Hypothalamus (tissue), 51 donors: Measurements from ENCODE around the gene RAB40C.

ENCODE experiments used
- DNase-seq, 51 donors: peaks; one replicate each; lab custom pipeline; 2025; lab: John Stamatoyannopoulos, UW

RAB40C gene

DNA sequence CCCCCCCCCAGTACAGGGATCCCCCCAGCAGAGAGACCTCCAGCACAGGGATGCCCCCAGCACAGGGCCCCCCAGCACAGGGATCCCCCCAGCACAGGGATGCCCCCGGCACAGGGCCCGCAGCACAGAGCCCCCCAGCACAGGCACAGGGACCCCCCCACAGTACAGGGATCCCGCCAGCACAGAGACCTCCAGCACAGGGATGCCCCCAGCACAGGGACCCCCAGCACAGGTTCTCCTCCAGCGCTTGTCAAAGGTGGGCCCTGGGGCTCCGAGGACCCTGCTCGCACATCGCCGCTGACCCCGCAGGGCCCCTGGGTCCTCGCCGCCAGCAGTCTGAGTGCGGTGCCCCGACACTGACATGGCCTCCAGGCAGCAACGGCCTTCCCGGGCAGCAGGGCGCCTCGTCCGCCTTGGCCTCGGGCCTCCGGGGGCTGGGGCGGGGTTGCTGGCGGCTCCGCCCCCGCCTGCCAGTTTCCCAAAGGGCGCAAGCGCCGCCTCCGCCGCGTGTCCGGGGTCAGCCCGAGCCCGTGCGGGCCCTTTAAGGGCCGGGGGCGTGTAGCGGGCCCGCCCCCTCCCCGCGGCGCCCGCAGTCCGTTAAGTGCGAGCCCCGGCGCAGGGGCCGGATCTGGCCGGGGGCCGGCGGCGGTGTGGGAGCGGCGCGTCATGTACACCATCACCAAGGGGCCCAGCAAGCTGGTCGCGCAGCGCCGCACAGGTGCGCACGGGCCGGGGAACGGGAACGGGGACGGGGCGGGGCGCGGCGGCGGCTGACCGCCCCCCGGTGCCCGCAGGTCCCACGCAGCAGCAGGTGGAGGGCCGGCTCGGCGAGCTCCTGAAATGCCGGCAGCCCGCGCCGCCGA lies 51.7 kb downstream of the RAB40C start, which contains the start of gene MCRIP2:
TSS of gene MCRIP2 (plus strand) at position 503 of the 863 bp plus-strand sequence. CDS start at position 667, 164 bp downstream.
- peak in 49 of 51 donors; percentile 8 to 87 (median 73) for DNase-seq

DNA sequence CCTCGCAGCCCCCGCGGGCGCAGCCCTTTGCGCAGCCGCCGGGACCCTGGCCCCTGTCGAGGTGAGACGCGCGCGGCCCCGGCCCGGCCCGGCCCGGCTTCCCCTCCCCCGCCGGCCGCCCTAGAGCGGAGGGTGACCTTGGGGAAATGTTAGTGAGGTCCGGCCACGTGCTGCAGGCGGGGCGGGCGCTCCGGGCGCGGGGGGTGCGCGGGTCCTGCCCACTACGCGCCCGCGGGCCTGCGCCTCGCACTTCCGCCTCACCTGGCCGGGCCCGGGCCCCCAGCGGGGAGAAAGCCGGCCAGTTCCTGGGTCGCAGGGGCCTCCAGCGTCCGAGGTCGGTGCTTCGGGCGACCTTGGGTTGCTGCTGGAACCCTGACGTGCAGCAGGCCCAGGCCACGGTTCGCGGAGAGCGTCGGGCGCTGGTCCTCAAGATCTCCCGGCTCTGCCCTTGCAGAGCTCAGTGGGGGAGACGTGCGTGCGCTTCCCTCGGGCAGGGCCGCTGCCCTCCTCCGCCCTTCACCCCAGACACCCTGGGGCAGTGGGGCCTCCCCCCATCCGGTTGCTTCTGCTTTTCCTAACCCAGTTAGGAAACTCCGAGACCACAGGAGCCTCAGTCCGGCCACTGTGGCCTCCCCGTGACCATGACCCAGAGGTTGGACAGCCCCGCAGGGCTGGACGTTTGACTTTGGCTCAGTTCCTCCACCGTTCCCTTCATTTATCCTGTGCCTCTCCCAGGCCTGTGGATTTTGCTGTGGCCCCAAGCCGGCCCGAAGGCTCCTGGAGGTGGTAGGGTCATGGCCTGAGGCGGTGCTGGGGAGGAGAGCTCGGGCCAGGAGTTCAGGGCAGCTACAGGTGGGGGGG lies 52.6 kb downstream of the RAB40C start:
- peak in 25 of 51 donors; percentile 5 to 63 (median 37) for DNase-seq

DNA sequence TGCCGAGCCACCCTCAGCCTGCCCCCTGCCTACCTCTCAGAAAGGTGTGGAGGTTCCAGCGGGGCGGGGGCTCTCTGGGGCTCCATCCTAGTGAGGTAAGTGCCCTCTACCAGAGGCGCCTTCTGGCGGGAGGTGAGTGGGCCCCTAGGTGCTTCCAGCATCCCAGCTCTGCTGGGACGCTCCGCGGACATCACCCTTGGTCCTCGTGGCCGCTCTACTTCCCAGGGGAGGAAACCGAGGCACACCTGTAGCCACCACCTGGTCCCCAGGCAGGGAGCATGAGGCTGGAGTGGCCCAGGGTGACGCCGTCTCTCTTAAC lies 53.1 kb downstream of the RAB40C start:
- no peak for DNase-seq

DNA sequence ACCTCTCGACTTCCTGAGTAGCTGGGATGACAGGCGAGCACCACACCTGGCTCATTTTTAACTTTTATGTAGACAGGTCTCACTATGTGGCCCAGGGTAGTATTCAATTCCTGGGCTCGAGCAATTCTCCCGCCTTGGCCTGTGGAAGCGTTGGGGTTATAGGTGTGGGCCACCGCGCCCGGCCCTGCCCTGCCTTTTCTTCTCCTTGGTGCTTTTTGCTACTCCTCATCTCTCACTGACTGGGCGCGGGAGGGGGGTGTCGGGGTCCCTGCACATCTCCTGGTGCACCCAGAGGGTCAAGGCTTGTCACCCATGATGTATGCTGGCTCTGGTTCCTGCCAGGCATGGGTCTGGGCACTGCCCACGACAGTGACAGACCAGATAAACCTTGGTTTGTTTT lies 54.7 kb downstream of the RAB40C start:
- DNase-seq, result no peak

DNA sequence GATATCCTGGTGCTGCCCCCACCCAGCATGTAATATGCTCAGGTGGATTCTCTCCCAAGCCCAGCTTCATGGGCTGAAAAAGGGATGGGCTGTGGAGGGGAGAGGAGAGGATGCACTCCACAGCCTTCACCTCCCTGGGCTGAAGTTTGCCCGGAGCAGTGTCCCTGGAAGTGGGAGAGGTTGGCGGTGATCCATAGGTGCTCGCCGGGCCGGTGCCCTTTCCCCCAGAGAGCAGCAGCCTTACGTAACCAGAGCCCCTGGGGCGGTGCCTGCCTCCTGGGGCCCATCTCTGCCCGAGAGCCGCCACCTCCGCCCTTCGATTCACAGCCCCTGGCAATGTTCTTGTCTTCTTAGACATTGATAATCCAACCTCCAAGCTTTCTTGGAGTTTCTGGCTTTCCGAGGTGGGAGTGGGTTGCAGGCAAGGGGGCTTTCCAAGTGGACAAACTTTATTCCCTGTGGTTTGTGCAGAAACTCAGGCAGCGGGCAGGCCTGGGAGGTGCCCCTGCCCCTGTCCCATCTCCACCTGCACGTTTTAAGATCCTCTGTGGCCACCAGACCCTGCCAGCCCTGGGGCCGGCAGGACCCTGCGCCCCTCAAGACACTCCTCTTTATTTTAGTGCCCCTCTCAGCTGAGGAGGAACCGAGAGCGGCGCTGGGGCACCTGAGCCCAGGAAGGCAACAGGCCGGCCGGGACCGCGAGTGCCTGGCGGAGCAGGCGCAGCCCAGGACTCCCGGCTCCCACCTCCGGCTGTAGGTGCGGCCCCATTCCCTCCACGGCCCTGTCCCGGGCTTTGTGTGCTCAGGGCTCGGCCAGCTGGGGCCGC lies 56.2 kb downstream of the RAB40C start:
- no peak for DNase-seq

DNA sequence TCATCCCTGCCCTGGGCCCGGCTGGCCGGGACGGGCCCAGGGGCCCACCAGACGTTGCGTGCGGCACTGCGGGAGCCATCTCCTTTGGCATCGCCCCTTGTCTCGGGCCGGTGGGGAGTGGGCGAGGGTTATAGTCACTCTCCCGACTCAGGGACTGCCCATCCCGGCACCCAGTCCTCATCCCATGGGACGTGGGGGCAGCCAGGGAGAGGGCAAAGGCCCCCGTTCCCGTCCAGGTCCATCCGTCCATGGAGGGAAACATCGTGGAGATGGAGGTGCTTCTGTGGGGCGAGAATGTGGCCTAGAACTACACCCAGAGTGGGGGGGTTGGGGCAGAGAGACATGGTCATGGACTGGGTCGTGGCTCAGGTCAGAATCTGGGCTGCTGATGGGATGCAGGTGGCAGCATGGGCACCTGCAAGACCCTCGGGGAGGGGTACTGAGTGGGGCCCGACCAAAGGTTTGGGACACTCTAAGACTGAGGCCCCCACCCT lies 56.9 kb downstream of the RAB40C start:
- DNase-seq, result no peak

DNA sequence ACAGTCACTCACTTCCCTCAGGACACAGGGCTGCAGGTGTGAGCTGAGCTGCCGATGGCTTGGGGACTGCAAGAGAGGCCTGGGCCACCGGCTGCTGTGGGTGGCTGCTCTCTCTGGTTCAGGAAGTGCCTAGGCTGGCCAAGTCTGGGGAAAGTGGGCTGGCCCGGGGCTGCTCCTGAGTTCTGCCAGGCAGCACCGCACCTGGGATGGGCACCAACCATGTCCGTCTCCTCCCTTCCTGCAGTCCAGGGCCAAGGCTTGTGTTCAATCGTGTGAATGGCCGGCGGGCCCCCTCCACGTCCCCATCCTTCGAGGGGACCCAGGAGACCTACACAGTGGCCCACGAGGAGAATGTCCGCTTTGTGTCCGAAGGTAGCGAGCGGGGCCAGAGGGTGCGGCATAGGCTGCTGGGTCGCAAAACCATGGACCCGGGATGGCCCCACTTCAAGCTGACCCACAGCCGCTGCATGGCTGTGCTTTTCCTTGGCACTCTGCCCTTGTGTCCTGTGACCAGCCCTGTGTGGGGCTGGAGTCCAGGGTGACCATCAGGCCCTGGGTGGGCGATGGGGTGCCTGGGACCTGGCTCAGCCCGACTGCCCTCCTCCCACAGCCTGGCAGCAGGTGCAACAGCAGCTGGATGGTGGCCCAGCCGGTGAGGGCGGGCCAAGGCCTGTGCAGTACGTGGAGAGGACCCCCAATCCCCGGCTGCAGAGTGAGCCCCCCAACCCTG lies 57.5 kb downstream of the RAB40C start:
- DNase-seq, result peak in 2 of 51 donors; percentile 15 to 18

DNA sequence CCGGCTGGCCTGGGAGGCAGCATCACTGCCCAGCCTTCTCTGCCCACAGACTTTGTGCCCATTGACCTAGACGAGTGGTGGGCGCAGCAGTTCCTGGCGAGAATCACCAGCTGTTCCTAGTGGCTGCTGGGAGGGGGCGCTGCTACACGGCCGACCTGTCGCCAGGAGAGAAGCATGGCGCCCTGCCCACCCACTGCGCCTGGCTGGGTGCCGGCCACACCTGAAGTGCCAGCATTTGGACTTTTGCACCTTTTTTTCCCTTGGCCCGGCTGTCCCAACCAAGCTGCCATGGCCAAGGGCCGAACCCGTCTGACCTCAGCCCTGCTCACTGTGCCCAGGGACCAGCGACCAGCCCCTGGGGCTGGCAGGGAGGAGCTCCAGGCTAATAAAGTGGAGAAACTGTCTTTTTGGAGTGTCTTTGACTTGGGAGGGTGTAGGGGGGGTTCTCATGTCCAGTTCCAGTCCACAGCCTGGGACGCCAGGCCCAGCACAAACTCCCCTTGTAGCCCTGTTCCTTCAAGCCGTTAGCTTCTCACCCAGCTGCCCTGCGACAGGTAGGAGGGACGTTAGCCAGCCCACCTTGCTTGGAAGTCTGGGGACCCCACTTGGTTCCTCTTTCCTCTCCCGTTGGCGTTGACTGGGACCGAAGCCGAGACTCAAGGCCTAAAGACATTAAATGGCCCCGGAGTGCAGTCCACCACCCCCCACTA lies 58.4 kb downstream of the RAB40C start:
- peak in 6 of 51 donors; percentile 11 to 25 (median 22) for DNase-seq

DNA sequence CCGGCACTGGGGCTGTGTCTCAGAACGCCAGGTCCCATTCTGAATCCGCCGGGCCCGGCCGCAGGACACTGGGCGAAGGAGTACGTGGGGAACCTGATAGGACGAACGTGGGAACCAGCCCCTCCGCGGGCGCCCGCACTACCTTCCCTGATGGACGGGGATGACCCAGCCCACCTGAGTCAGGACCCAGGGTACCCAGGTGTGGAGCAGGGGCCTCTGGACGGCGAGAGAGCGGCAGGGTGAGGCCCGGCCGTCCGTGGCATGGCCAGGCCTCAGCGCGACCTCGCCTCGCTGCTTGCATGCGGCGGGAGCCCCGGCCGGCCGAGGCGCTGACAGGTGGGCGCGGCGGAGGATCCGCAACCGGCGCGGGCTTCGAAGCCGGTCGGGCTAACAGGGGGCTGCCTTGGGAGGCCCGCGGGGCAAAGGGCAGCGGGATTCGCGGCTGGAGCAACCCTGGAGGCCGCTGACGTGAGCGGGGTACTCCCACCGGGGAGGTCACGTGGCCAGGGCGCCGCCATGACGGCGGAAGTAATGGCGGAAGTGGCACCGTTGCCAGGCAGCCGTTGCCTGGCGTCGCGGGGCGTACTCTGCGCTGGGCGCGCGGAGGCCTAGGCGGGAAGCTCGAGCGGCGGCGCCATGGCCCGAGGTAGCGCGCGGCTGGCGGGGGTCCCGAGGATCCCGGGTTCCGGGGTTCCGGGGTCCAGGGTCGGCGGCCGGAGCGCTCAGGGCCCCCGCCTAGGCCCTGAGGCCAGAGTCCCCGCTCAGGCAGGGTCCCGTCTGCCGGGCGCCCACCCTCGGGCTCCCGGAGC lies 59.1 kb downstream of the RAB40C start, which contains the start of gene WDR90:
TSS of gene WDR90 (plus strand) at position 585 of the 809 bp plus-strand sequence. CDS start at position 637, 52 bp downstream.
- peak; percentile 39 to 98 (median 89) for DNase-seq

DNA sequence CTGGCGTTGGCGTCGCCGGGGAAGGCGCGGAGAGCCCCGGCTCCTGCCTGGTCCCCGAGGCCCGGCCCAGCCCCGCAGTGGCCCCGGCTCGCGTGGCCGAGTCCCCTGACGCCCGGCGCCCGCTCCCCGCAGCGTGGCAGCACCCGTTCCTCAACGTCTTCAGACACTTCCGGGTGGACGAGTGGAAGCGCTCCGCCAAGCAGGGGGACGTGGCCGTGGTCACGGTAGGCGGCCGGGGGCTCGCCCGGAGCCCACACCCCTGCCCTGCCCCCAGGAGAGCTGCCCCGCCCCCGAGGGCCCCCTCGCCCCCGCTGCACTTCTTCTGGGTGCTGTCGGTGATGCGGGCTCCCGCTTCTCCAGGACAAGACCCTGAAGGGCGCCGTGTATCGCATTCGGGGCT lies 59.8 kb downstream of the RAB40C start:
- no peak for DNase-seq

DNA sequence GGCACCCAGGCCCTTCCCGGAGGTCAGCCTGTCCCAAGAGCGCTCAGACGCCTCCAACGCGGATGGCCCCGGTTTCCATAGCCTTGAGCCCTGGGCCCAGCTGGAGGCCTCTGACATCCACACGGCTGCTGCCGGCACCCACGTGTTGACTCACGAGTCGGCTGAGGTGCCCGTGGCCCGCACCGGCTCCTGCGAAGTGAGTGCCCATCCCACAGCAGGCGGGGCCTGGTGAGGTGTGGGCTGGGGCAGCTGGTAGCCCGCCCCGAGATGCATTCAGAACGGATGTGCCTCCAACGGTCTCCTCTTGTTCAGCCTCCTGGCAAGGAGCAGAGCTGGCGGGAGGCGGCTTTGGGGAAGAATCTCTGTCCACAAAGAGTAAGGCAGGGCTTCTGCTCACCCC lies 62.0 kb downstream of the RAB40C start:
- no peak for DNase-seq

DNA sequence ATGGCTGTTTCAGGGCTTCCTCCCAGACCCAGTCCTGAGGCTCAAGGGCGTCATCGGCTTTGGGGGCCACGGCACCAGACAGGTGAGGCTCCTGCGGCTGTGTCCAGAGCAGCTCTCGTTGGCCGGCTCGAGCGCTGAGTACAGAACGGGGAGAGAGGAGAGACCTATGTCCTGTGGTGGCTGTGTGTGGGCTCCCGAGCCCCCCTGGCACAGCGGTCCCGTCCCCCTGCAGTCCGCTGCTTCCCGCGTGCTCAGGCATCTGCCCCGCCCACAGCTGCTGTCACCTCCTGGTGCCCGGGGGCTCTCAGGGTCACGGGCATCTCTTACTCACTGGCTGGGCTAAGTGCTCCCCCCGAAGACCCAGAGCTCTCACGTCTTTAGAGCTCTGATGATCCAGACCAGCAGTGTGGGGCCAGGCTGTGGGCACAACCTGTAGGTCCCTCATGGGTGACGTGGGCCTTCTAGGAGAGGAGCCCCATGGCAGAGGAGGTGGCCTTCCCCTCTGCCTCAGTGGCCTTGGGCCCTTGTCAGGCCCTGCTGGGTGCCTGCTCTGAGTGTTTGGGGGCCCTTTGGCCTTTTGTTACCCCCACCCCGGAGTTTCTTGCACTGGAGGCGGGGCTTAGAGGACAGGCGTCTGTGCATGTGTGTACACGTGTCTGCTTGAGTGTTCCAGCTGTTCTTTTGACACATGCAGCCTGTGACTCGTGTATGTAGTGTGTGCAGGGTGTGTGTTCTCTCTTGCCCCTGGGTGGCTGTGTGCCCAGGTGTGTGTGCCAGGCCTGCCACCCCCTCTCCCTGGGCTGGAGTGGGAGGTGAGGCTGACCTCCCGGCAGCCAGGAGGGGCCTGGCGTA lies 62.8 kb downstream of the RAB40C start:
- no peak for DNase-seq

DNA sequence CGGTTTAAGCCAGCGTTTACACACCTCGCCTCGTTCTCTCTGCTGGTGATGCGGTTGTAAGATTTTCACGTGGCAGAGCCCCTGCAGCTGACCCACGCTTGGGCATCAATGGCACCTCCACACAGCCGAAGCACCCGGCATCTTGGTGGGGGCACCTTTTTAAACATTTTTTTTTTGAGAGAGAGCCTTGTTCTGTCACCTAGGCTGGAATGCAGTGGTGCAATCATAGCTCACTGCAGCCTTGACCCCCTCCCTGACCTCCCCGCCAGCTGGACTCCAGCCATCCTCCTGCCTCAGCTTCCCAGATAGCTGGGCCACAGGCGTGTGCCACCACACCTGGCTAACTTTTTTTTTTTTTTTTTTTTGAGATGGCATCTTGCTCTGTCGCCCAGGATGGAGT lies 64.2 kb downstream of the RAB40C start:
- DNase-seq, result no peak

DNA sequence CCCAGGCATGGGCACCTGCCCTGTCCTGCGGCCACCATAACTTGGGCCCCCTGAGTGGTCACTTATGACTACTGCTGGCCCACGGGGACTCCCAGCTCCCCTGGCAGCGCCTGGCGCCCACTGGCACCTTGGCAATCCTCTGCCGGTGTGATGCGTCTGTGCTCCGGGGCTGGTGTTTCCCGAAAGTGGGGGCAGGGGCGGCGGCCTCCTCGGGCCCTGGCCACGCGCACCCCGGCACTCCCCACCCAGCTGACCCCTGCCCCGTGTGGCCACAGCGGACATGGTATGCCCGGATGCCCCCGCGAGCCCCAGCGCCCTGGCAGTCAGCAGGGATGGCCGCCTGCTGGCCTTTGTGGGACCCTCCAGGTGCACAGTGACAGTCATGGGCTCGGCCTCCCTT lies 67.6 kb downstream of the RAB40C start:
- no peak for DNase-seq

DNA sequence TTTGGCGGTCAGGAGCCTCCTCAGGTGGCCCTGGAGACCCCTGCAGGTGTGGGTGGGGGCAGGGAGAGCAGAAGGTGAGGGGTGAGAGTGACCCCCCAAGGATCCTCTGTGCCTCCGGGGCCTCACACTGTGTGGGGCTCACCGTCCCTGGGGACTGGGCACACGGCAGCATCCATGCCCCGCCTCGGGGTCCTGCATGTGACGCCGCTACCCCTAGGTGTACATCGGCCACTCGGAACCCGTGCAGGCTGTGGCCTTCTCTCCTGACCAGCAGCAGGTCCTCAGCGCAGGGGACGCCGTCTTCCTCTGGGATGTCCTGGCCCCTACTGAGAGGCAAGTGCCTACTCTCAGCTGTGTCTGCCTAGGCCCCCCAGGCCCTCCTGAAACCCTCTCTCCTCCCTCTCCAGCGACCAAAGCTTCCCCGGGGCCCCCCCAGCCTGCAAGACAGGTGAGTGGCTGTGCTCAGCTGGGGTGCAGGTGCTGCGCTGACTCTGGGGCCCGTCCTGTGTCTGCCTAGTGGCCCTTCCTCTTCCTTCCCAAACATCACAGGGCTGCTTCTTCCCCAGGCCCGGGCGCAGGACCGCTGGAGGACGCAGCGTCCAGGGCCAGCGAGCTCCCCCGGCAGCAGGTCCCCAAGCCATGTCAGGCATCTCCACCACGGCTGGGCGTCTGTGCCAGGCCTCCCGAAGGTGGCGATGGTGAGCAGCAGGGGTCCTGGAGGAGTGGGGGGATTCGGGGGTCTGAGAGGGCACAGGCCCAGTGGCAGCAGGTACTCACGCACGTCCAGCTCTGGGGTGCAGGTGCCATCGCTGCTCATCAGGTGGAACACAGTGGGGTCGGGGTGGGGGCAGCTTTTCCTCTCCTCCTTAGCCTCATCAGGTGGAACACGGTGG lies 69.1 kb downstream of the RAB40C start:
- no peak for DNase-seq

DNA sequence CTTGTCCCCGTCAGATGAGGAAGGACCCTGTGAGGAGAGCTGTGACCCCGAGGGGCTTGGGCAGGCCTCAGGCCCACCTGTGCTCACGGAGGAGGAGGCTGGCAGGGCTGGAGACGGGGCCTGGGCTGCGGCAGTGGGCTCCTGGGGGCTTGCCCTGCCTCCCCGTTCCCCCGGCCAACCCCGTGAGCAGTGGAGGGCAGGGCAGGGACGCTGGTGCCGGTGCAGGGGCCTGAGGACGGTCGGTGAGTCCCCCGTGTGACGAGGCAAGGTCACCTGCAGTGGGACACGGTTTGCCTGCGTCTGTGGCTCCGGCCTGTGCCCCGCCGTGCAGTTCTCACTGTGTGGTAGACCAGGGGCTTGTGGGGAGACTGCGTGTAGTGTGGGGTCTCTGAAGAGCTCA lies 69.8 kb downstream of the RAB40C start:
- DNase-seq, result no peak
